Upper lobe of left lung (tissue), 6 donors: ENCODE measurements around the gene CST9L. TPM values are rescaled to one million over a fixed set of nuclear protein-coding genes. Genes with fewer than 3 reads are reported as not detected.

ENCODE experiments used
- ATAC-seq, 2 donors: fragments of 200-7000 bp; cut with Tn5 transposase; one replicate each; pipeline ENCODE4 v1.9.1; 2022; ENCODE audit warnings: mild to moderate bottlenecking in 2 of 2, moderate library complexity in 2 of 2; ENCODE audit not compliant: low FRiP score in 2 of 2
- DNase-seq, 2 donors: peaks; one replicate each; pipeline ENCODE4 v3.0.0-alpha.2; 2019 to 2020
- H3K27ac ChIP-seq, 4 donors: fragments of 200-600 bp; sonication (generic); one replicate each; pipeline ENCODE4 v1.5.1; 2016 to 2019
- H3K27me3 ChIP-seq, 4 donors: fragments of 200-600 bp; sonication (generic); one replicate each; pipeline ENCODE4 v1.5.1; 2017 to 2019
- H3K36me3 ChIP-seq, 4 donors: fragments of 200-600 bp; sonication (generic); one replicate each; pipeline ENCODE4 v1.5.1; 2016 to 2019
- H3K4me1 ChIP-seq, 4 donors: fragments of 200-600 bp; sonication (generic); one replicate each; pipeline ENCODE4 v1.5.1; 2018 to 2019
- H3K4me3 ChIP-seq, 4 donors: fragments of 200-600 bp; sonication (generic); one replicate each; pipeline ENCODE4 v1.5.1; 2017 to 2019; ENCODE audit warnings: mild to moderate bottlenecking in 2 of 4, moderate library complexity in 1 of 4
- H3K9me3 ChIP-seq, 4 donors: fragments of 200-600 bp; sonication (generic); one replicate each; pipeline ENCODE4 v1.5.1; 2018 to 2019
- CTCF ChIP-seq, 6 experiments: fragments of 450-650 bp in 4 of 6; fragments of 200-600 bp in 2 of 6; sonication (generic) in 2 of 6; IDR thresholded peaks; one replicate each; pipeline ENCODE4 v1.5.1; 2016 to 2019; ENCODE audit warnings: antibody characterized with exemption in 6 of 6
- EP300 ChIP-seq, 4 donors: sonication (generic); formaldehyde crosslinking; IDR thresholded peaks; one replicate each; pipeline ENCODE4 v1.5.1; 2017; ENCODE audit warnings: antibody characterized with exemption in 4 of 4, control low read depth in 2 of 4
- POLR2A ChIP-seq, 4 donors: fragments of 450-650 bp; IDR thresholded peaks; one replicate each; pipeline ENCODE4 v1.5.1; 2016 to 2017; ENCODE audit warnings: antibody characterized with exemption in 4 of 4, mild to moderate bottlenecking in 2 of 4
- POLR2AphosphoS5 ChIP-seq, 2 donors: sonication (generic); formaldehyde crosslinking; IDR thresholded peaks; one replicate each; pipeline ENCODE4 v1.5.1; 2017; ENCODE audit warnings: antibody characterized with exemption in 2 of 2
- WGBS, 2 donors: methylation state at CpG; one replicate each; pipeline ENCODE4 v1.1.5; 2017 to 2018; 5-methylcytosine and 5-hydroxymethylcytosine counted together
- total RNA-seq, 6 donors: library from RNA; depleted of rRNA in 4 of 6; stranded (reverse); fragments of >200 nt in 4 of 6; gene quantifications; one replicate each; pipeline versions ENCODE4 v1.1.0 to v1.2.1, GENCODE V29; 2016 to 2021
- donor health status: DM: no; HTN: no; CAD: no; lungs with moderate emphysema.
- donor health status: DM: no; HTN: yes; CAD: no; lungs with severe emphysema.

Gene CST9L
- total RNA-seq, 6 donors from 2014 or later: not detected

GRCh38 chr20:23587631-23588030 lies 19.3 kb upstream of the CST9L start:
- TF ChIP-seq POLR2AphosphoS5 (IDR thresholded peaks at IDR 0.05) (no peak), EP300 (IDR thresholded peaks at IDR 0.05) (no peak), CTCF (IDR thresholded peaks at IDR 0.05) (no peak)
- DNase-seq: peak in 1 of 2 donors; percentile 13
- WGBS, 2 donors: 81 to 87% methylated on average over 6 to 7 of the region's 7 CpGs
- H3K4me1 ChIP-seq: no peaks in the 10 kb centered on the region
- no peaks in the 10 kb centered on the region for H3K36me3 ChIP-seq
- peak in 1 of 2 donors; percentile 37 for ATAC-seq
- no peaks in the 10 kb centered on the region for H3K9me3 ChIP-seq
- H3K27me3 ChIP-seq: no peaks in the 10 kb centered on the region
- H3K4me3 ChIP-seq: no peak overlapping the region
- no peak overlapping the region for H3K27ac ChIP-seq

- peak in 1 of 2 donors; percentile 40 for DNase-seq
- TF ChIP-seq CTCF (IDR thresholded peaks at IDR 0.05) (no peak), EP300 (IDR thresholded peaks at IDR 0.05) (no peak), POLR2AphosphoS5 (IDR thresholded peaks at IDR 0.05) (no peak), POLR2A (IDR thresholded peaks at IDR 0.05) (no peak)
Observed at GRCh38 chr20:23586735-23587525, 18.6 kb upstream of the CST9L start.

GRCh38 chr20:23585808-23586734 lies 17.8 kb upstream of the CST9L start:
- ATAC-seq (peak in 1 of 2 donors; percentile 40), DNase-seq (peak in 1 of 2 donors; percentile 7)
- Histone ChIP-seq H3K4me3 (no peak overlapping the region), H3K4me1 (no peaks in the 10 kb centered on the region), H3K27ac (no peak overlapping the region), H3K36me3 (no peaks in the 10 kb centered on the region), H3K27me3 (no peaks in the 10 kb centered on the region), H3K9me3 (no peaks in the 10 kb centered on the region)
- TF ChIP-seq CTCF (IDR thresholded peaks at IDR 0.05) (no peak), POLR2A (IDR thresholded peaks at IDR 0.05) (no peak), POLR2AphosphoS5 (IDR thresholded peaks at IDR 0.05) (no peak), EP300 (IDR thresholded peaks at IDR 0.05) (no peak)
- WGBS, 2 donors: 63 to 85% methylated on average over 5 of the region's 5 CpGs

More at GRCh38 chr20:23586735-23587525, 18.6 kb upstream of the CST9L start:
- Histone ChIP-seq H3K4me1 (no peaks in the 10 kb centered on the region), H3K36me3 (no peaks in the 10 kb centered on the region), H3K4me3 (no peak overlapping the region), H3K9me3 (no peaks in the 10 kb centered on the region), H3K27ac (no peak overlapping the region), H3K27me3 (no peaks in the 10 kb centered on the region)
- peak in 1 of 2 donors; percentile 37 for ATAC-seq
- WGBS, 2 donors: 61 to 73% methylated on average over 7 to 13 of the region's 13 CpGs

- ATAC-seq (no peak), DNase-seq (no peak)
- no peaks in the 10 kb centered on the region for H3K4me1 ChIP-seq
Observed at GRCh38 chr20:23585449-23585807, 17.1 kb upstream of the CST9L start.

More at GRCh38 chr20:23585449-23585807, 17.1 kb upstream of the CST9L start:
- no peak overlapping the region for H3K27ac ChIP-seq
- H3K9me3 ChIP-seq: no peaks in the 10 kb centered on the region
- no peaks in the 10 kb centered on the region for H3K27me3 ChIP-seq
- WGBS, 2 donors: 74 to 76% methylated on average over 4 to 5 of the region's 5 CpGs
- no peak overlapping the region for H3K4me3 ChIP-seq
- H3K36me3 ChIP-seq: no peaks in the 10 kb centered on the region
- TF ChIP-seq POLR2A (IDR thresholded peaks at IDR 0.05): no peak
- TF ChIP-seq CTCF (IDR thresholded peaks at IDR 0.05): no peak
- TF ChIP-seq EP300 (IDR thresholded peaks at IDR 0.05): no peak
- TF ChIP-seq POLR2AphosphoS5 (IDR thresholded peaks at IDR 0.05): no peak
